Ishikawa (cell line): Measurements from ENCODE around the gene TMEM144.

ENCODE experiments used
- CEBPB ChIP-seq: IDR thresholded peaks from 2 replicates; pipeline ENCODE4 v1.6.1; 2012
- CREB1 ChIP-seq: IDR thresholded peaks from 2 replicates; pipeline ENCODE4 v1.6.1; 2012; ENCODE audit warnings: low read depth
- EP300 ChIP-seq: IDR thresholded peaks from 2 replicates; pipeline ENCODE4 v1.6.1; 2012; ENCODE audit warnings: borderline replicate concordance
- FOXM1 ChIP-seq: IDR thresholded peaks from 2 replicates; pipeline ENCODE4 v1.6.1; 2012; ENCODE audit warnings: low read depth, borderline replicate concordance
- NFIC ChIP-seq: IDR thresholded peaks from 2 replicates; pipeline ENCODE4 v1.6.1; 2012
- RAD21 ChIP-seq: IDR thresholded peaks from 2 replicates; pipeline ENCODE4 v1.6.1; 2012; ENCODE audit warnings: low read depth
- TAF1 ChIP-seq: IDR thresholded peaks from 2 replicates; pipeline ENCODE4 v1.6.1; 2012; ENCODE audit warnings: low read depth, mild to moderate bottlenecking
- TEAD4 ChIP-seq: IDR thresholded peaks from 2 replicates; pipeline ENCODE4 v1.6.1; 2012
- YY1 ChIP-seq: IDR thresholded peaks from 2 replicates; pipeline ENCODE4 v1.6.1; 2012; ENCODE audit warnings: low read depth
- ZBTB7A ChIP-seq: IDR thresholded peaks from 2 replicates; pipeline ENCODE4 v1.6.1; 2012; ENCODE audit warnings: low read depth
- TF ChIP-seq, protein P1 (sequence below): IDR thresholded peaks from 2 replicates; pipeline ENCODE4 v1.6.1; 2012
- TF ChIP-seq, protein P2 (sequence below): IDR thresholded peaks from 2 replicates; pipeline ENCODE4 v1.6.1; 2012; ENCODE audit warnings: low read depth, mild to moderate bottlenecking
- TF ChIP-seq, protein P3 (sequence below): IDR thresholded peaks from 2 replicates; pipeline ENCODE4 v1.6.1; 2012

DNA sequence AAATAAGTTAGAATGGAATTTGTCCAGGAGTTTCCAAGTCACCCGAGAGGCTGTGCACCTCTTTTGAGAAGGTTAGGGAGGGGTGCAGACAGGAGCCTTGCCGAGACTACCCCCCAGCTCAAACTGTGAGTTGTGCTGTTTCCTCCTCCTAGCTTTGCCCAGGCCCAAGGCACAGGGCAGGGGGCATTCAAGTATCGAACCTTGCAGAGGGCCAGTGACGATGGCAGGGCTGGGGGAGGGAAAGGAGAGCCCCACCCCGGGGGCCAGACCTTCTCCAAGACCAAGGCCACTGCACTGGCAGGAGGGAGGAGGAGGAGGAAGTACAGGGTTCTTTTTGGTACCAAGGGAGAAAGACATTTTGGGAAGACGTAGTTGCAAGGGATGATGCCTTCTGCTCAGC is 80.6 kb downstream of the TMEM144 start:
- TF ChIP-seq FOXM1 (no peak), TEAD4 (no peak), RAD21 (no peak), EP300 (no peak), TAF1 (no peak), NFIC (no peak), CEBPB (no peak), ZBTB7A (no peak), YY1 (no peak), CREB1 (no peak)
- TF ChIP-seq, protein P1, sequence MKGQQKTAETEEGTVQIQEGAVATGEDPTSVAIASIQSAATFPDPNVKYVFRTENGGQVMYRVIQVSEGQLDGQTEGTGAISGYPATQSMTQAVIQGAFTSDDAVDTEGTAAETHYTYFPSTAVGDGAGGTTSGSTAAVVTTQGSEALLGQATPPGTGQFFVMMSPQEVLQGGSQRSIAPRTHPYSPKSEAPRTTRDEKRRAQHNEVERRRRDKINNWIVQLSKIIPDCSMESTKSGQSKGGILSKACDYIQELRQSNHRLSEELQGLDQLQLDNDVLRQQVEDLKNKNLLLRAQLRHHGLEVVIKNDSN, result no peak
- TF ChIP-seq, protein P2, sequence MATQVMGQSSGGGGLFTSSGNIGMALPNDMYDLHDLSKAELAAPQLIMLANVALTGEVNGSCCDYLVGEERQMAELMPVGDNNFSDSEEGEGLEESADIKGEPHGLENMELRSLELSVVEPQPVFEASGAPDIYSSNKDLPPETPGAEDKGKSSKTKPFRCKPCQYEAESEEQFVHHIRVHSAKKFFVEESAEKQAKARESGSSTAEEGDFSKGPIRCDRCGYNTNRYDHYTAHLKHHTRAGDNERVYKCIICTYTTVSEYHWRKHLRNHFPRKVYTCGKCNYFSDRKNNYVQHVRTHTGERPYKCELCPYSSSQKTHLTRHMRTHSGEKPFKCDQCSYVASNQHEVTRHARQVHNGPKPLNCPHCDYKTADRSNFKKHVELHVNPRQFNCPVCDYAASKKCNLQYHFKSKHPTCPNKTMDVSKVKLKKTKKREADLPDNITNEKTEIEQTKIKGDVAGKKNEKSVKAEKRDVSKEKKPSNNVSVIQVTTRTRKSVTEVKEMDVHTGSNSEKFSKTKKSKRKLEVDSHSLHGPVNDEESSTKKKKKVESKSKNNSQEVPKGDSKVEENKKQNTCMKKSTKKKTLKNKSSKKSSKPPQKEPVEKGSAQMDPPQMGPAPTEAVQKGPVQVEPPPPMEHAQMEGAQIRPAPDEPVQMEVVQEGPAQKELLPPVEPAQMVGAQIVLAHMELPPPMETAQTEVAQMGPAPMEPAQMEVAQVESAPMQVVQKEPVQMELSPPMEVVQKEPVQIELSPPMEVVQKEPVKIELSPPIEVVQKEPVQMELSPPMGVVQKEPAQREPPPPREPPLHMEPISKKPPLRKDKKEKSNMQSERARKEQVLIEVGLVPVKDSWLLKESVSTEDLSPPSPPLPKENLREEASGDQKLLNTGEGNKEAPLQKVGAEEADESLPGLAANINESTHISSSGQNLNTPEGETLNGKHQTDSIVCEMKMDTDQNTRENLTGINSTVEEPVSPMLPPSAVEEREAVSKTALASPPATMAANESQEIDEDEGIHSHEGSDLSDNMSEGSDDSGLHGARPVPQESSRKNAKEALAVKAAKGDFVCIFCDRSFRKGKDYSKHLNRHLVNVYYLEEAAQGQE, result no peak
- TF ChIP-seq, protein P3, sequence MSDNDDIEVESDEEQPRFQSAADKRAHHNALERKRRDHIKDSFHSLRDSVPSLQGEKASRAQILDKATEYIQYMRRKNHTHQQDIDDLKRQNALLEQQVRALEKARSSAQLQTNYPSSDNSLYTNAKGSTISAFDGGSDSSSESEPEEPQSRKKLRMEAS, result no peak
